Natural killer cell (primary cell): ENCODE results near the gene ACCSL. TPM values are rescaled to one million over a fixed set of nuclear protein-coding genes. Genes with fewer than 3 reads are reported as not detected.

ENCODE experiments used
- ATAC-seq, 3 donors: fragments of 150-1000 bp in 2 of 3; fragments of 200-7000 bp in 1 of 3; cut with Tn5 transposase; 1 replicate in 1 of 3; 2 replicates in 2 of 3; pipeline ENCODE4 v1.10.0; 2021; ENCODE audit warnings: mild to moderate bottlenecking in 2 of 3, moderate library complexity in 2 of 3
- DNase-seq, 2 donors: peaks; one replicate each; pipeline versions ENCODE4 v3.0.0 to v3.0.0-alpha.2; 2013 to 2021; ENCODE audit warnings: mixed read lengths in 1 of 2
- H3K27ac ChIP-seq: one replicate; pipeline ENCODE4 v1.5.1; 2013; ENCODE audit warnings: mild to moderate bottlenecking, low read length
- H3K27me3 ChIP-seq: one replicate; pipeline ENCODE4 v1.6.1; 2013; ENCODE audit warnings: low read length; ENCODE audit not compliant: control insufficient read depth, insufficient read depth
- H3K36me3 ChIP-seq: one replicate; pipeline ENCODE4 v1.6.1; 2013; ENCODE audit warnings: low read length; ENCODE audit not compliant: control insufficient read depth, insufficient read depth
- H3K4me1 ChIP-seq: one replicate; pipeline ENCODE4 v1.6.1; 2013; ENCODE audit warnings: low read length; ENCODE audit not compliant: control insufficient read depth, insufficient read depth
- H3K4me3 ChIP-seq: one replicate; pipeline ENCODE4 v1.5.1; 2013; ENCODE audit warnings: low read length
- H3K9me3 ChIP-seq: one replicate; pipeline ENCODE4 v1.6.1; 2013; ENCODE audit warnings: low read length; ENCODE audit not compliant: control insufficient read depth, insufficient read depth
- H3K27ac Mint-ChIP-seq, 2 donors: one replicate each; pipeline ENCODE4 v1.8.0; 2022; ENCODE audit warnings: mild to moderate bottlenecking in 2 of 2, mixed read lengths in 2 of 2, moderate library complexity in 1 of 2
- H3K27me3 Mint-ChIP-seq, 2 donors: one replicate each; pipeline ENCODE4 v1.8.0; 2022; ENCODE audit warnings: low read depth in 2 of 2, mixed read lengths in 2 of 2
- H3K36me3 Mint-ChIP-seq: one replicate; pipeline ENCODE4 v1.8.0; 2022; ENCODE audit warnings: mixed read lengths
- H3K4me1 Mint-ChIP-seq, 2 donors: one replicate each; pipeline ENCODE4 v1.8.0; 2022; ENCODE audit warnings: mixed read lengths in 2 of 2
- H3K4me3 Mint-ChIP-seq: one replicate; pipeline ENCODE4 v1.8.0; 2022; ENCODE audit warnings: mild to moderate bottlenecking, moderate library complexity, mixed read lengths
- H3K9me3 Mint-ChIP-seq, 2 donors: one replicate each; pipeline ENCODE4 v1.8.0; 2022; ENCODE audit warnings: mixed read lengths in 2 of 2
- WGBS: methylation state at CpG from one replicate; pipeline ENCODE4 v1.1.7; 2013; ENCODE audit warnings: missing lambda C conversion rate; ENCODE audit not compliant: insufficient coverage; 5-methylcytosine and 5-hydroxymethylcytosine counted together
- intact Hi-C: fragments of 100-400 bp; cut with micrococcal nuclease; formaldehyde crosslinking; loops from one replicate; pipeline ENCODE4 v1.14.2; 2022
- total RNA-seq, 4 donors: library from RNA; stranded (reverse); fragments of 120-200 nt in 1 of 4; gene quantifications; one replicate each; pipeline versions ENCODE4 v1.2.3 to v1.2.4, GENCODE V29; 2013 to 2022
- TF ChIP-seq, protein P1 (sequence below): fragments of 200-600 bp; IDR thresholded peaks from one replicate; pipeline ENCODE4 v1.8.0; 2022; ENCODE audit warnings: antibody characterized with exemption

Gene ACCSL
- total RNA-seq, 3 donors from 2014 or later (not counting 1 experiment from before 2014, with no cell fraction given), result not detected

DNA sequence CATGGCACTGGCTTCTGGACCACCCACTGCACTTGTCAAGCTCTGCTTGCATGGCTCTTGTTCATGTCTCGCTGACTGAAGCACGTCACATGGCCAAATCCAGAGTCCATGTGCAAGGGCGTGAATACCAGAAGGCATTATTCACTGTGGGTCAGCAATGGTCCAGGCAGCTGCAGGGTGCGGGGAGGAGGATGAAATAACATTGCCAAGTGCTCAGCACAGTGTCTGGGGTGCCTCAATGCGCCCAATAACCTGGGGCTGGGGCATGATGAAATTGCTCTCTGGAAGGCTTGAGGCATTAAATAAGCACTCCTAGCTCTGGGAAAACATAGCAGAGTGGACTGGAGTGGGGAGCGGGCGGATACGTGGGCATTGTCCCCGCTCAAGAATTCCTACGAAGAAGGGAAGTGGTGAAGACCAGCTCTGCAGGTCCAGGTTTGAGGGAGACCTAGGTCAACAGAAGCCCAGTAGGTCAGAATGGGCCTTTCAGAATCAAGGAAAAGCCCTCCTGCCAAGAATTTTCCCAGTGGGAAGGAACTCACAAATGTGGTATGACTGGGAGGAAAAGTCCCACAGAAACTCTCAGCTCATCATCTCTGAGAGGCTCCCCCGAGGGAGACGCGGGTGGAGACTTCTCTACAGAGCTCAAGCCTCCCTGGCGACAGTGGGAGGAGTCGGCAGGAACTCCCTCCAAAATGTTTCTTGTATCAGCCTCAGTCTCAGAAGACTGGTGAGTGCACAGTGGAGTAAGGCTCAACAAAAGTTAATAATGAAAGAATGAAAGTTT lies 15.3 kb upstream of the ACCSL start:
- no peak overlapping the region for H3K27ac Mint-ChIP-seq

DNA sequence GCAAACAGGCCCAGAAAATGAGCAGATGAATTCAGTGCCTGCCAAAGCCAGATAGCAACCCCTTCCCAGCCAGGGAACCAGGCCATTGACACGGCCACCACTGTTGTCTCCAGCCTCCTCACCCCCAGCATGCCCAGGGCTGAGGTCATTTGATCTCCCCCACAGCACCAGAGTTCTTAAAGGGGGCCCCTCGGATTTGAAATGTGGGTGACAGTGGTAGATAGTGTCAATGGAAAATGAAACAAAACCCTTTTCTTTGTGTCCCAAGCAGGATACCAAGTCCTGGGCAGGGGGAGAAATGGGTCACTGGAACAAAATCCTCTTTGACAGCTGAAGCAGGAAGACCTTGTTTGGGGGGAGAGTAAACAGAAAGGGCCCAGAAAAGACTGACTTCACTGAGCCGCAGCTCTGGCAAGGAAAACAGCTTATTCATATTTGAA lies 14.3 kb upstream of the ACCSL start:
- Histone ChIP-seq H3K4me3 (no peak overlapping the region), H3K27me3 (no peaks in the 10 kb centered on the region), H3K36me3 (no peaks in the 10 kb centered on the region), H3K9me3 (no peaks in the 10 kb centered on the region), H3K4me1 (no peaks in the 10 kb centered on the region), H3K27ac (no peak overlapping the region)
- H3K27ac Mint-ChIP-seq, result no peak overlapping the region
- H3K36me3 Mint-ChIP-seq, result no peaks in the 10 kb centered on the region
- DNase-seq (no peak), ATAC-seq (no peak)
- H3K4me1 Mint-ChIP-seq, result no peaks in the 10 kb centered on the region
- H3K9me3 Mint-ChIP-seq, result no peaks in the 10 kb centered on the region
- intact Hi-C loops, result no loop called here
- 60% methylated on average over 3 of the region's 3 CpGs for WGBS
- TF ChIP-seq, protein P1, sequence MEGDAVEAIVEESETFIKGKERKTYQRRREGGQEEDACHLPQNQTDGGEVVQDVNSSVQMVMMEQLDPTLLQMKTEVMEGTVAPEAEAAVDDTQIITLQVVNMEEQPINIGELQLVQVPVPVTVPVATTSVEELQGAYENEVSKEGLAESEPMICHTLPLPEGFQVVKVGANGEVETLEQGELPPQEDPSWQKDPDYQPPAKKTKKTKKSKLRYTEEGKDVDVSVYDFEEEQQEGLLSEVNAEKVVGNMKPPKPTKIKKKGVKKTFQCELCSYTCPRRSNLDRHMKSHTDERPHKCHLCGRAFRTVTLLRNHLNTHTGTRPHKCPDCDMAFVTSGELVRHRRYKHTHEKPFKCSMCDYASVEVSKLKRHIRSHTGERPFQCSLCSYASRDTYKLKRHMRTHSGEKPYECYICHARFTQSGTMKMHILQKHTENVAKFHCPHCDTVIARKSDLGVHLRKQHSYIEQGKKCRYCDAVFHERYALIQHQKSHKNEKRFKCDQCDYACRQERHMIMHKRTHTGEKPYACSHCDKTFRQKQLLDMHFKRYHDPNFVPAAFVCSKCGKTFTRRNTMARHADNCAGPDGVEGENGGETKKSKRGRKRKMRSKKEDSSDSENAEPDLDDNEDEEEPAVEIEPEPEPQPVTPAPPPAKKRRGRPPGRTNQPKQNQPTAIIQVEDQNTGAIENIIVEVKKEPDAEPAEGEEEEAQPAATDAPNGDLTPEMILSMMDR, result no peak
- no peak overlapping the region for H3K4me3 Mint-ChIP-seq
- peaks cover 12 to 37% of the 10 kb centered on the region in 2 donors for H3K27me3 Mint-ChIP-seq

More for the DNA sequence above, 15.3 kb upstream of the ACCSL start:
- no peaks in the 10 kb centered on the region for H3K9me3 Mint-ChIP-seq
- DNase-seq, result no peak
- no peaks in the 10 kb centered on the region for H3K36me3 Mint-ChIP-seq
- H3K27me3 ChIP-seq, result no peaks in the 10 kb centered on the region
- H3K4me3 Mint-ChIP-seq, result no peak overlapping the region
- no peak for ATAC-seq
- H3K27me3 Mint-ChIP-seq, result peaks cover 9 to 38% of the 10 kb centered on the region in 2 donors
- no peak overlapping the region for H3K27ac ChIP-seq
- TF ChIP-seq, protein P1, result no peak
- WGBS, result 83% methylated on average over 14 of the region's 15 CpGs
- H3K9me3 ChIP-seq, result no peaks in the 10 kb centered on the region
- no peaks in the 10 kb centered on the region for H3K4me1 ChIP-seq
- intact Hi-C loops, result no loop called here
- no peaks in the 10 kb centered on the region for H3K4me1 Mint-ChIP-seq
- H3K36me3 ChIP-seq, result no peaks in the 10 kb centered on the region
- no peak overlapping the region for H3K4me3 ChIP-seq

DNA sequence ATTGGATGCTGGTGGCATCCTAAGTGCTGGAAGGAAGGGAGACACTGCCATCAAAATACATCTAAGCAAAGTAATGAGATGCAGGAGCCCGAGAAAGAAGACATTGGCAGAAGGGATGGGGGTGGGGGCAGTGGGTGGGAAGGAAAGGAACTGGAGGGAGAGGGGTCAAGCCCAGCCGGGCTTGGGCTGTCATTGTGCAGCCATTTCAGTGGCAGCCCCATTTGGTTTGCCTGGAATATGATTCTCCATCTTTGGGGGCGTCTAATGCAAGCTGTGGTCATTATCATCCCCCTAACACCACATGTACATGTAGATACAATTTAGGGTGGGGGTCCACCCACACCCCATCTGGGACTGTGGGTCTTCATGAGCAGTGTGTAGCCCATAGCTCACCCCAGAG lies 13.9 kb upstream of the ACCSL start:
- Mint-ChIP-seq H3K27ac (no peak overlapping the region), H3K36me3 (no peaks in the 10 kb centered on the region), H3K4me1 (no peaks in the 10 kb centered on the region), H3K4me3 (no peak overlapping the region), H3K9me3 (no peaks in the 10 kb centered on the region), H3K27me3 (peaks cover 12 to 32% of the 10 kb centered on the region in 2 donors)
- Histone ChIP-seq H3K27ac (no peak overlapping the region), H3K9me3 (no peaks in the 10 kb centered on the region), H3K36me3 (no peaks in the 10 kb centered on the region), H3K4me1 (no peaks in the 10 kb centered on the region), H3K4me3 (no peak overlapping the region), H3K27me3 (no peaks in the 10 kb centered on the region)
- TF ChIP-seq, protein P1, result no peak
- 59% methylated on average over 3 of the region's 3 CpGs for WGBS
- DNase-seq (no peak), ATAC-seq (no peak)
- intact Hi-C loops, result no loop called here

DNA sequence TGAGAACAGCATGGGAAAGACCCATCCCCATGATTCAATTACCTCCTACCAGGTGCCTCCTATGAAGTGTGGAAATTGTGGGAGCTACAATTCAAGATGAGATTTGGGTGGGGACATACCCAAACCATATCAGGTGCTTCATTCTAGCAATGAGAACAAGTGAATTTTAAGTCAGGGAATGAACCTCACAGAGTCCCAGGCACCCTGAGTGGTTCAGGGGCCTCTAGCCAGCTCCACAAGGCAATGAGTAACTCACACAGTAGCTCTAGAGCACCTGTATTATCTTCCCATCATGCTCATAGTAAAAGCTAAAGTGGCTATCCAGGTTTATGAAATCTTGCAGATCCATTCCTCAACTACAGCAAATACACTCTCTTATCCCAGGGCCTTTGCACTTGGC lies 13.1 kb upstream of the ACCSL start:
- Histone ChIP-seq H3K36me3 (no peaks in the 10 kb centered on the region), H3K27ac (no peak overlapping the region), H3K4me3 (no peak overlapping the region), H3K4me1 (no peaks in the 10 kb centered on the region), H3K27me3 (no peaks in the 10 kb centered on the region), H3K9me3 (no peaks in the 10 kb centered on the region)
- Mint-ChIP-seq H3K27ac (no peak overlapping the region), H3K27me3 (peaks cover 8 to 26% of the 10 kb centered on the region in 2 donors), H3K36me3 (no peaks in the 10 kb centered on the region), H3K9me3 (no peaks in the 10 kb centered on the region), H3K4me3 (no peak overlapping the region), H3K4me1 (no peaks in the 10 kb centered on the region)
- ATAC-seq (no peak), DNase-seq (no peak)
- intact Hi-C loops, result no loop called here
- TF ChIP-seq, protein P1, result no peak
